Measurements from ENCODE around the gene FAM3D. TPM values are rescaled to one million over a fixed set of nuclear protein-coding genes. Genes with fewer than 3 reads are reported as not detected.

Gene FAM3D
- total and polyA plus RNA-seq, 2 of the 8 experiments (the other 6 are each of a cell fraction or from before 2014, with no cell fraction given): not detected

GRCh38 chr3:58683466-58683865, 16.9 kb upstream of the FAM3D start (continued):
- TF ChIP-seq KDM5A (IDR thresholded peaks at IDR 0.05; ENCODE audit: low read length): no peak
